Measurements from ENCODE around the gene RFT1.
"Not testable (repeated sequence)": the region's sequence is repeated elsewhere in the genome, so short reads cannot be mapped to it uniquely, and the experiment has no call there.

The RFT1 gene

DNA sequence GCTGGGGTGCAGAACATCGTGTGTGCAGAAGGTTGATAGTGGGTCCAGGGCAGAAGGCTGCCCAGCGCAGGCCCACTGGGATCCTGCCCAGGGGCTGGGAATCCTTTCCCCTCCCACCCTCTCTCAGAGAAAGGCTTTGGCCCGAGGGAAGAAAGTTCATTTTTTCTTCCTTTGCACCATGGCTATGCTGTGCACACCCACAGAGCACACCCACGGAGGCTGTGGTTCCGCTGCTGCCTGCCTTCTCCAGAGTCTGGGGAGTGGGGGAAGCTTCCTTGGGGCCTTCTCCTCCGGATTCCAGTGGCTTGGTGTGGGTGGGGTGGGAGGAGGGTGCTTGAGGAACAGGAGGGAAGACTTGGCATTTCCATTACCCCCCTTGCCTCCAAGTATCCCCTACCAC, 23.7 kb upstream of the RFT1 start:
- no peak overlapping the region for H3K4me3 ChIP-seq (replicated peaks; ENCODE audit: low read depth, low read length)
- TF ChIP-seq, protein P1, sequence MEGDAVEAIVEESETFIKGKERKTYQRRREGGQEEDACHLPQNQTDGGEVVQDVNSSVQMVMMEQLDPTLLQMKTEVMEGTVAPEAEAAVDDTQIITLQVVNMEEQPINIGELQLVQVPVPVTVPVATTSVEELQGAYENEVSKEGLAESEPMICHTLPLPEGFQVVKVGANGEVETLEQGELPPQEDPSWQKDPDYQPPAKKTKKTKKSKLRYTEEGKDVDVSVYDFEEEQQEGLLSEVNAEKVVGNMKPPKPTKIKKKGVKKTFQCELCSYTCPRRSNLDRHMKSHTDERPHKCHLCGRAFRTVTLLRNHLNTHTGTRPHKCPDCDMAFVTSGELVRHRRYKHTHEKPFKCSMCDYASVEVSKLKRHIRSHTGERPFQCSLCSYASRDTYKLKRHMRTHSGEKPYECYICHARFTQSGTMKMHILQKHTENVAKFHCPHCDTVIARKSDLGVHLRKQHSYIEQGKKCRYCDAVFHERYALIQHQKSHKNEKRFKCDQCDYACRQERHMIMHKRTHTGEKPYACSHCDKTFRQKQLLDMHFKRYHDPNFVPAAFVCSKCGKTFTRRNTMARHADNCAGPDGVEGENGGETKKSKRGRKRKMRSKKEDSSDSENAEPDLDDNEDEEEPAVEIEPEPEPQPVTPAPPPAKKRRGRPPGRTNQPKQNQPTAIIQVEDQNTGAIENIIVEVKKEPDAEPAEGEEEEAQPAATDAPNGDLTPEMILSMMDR (IDR thresholded peaks at IDR 0.05; ENCODE audit: low read length, missing control alignments), result no peak
- no peak for DNase-seq (ENCODE audit: low read depth)

- TF ChIP-seq, protein P1 (IDR thresholded peaks at IDR 0.05; ENCODE audit: low read length, missing control alignments), result no peak
- no peak overlapping the region for H3K4me3 ChIP-seq (replicated peaks; ENCODE audit: low read depth, low read length)
- no peak for DNase-seq (ENCODE audit: low read depth)
These were observed 23.1 kb upstream of the RFT1 start for GRCh38 chr3:53153264-53153823.

GRCh38 chr3:53151870-53152660, 21.8 kb upstream of the RFT1 start:
- no peak overlapping the region for H3K4me3 ChIP-seq (replicated peaks; ENCODE audit: low read depth, low read length)
- no peak for DNase-seq (ENCODE audit: low read depth)
- TF ChIP-seq, protein P1 (IDR thresholded peaks at IDR 0.05; ENCODE audit: low read length, missing control alignments), result no peak

- DNase-seq (ENCODE audit: low read depth), result no peak
- H3K4me3 ChIP-seq (replicated peaks; ENCODE audit: low read depth, low read length), result no peak overlapping the region
- TF ChIP-seq, protein P1 (IDR thresholded peaks at IDR 0.05; ENCODE audit: low read length, missing control alignments), result no peak
These were observed 21.2 kb upstream of the RFT1 start for GRCh38 chr3:53151465-53151864.

- H3K4me3 ChIP-seq (replicated peaks; ENCODE audit: low read depth, low read length), result not testable (repeated sequence)
These were observed 20.8 kb upstream of the RFT1 start for GRCh38 chr3:53151086-53151438.

GRCh38 chr3:53150247-53151085, 20.2 kb upstream of the RFT1 start:
- peak; percentile 31 for DNase-seq (ENCODE audit: low read depth)
- no peak overlapping the region for H3K4me3 ChIP-seq (replicated peaks; ENCODE audit: low read depth, low read length)

More at GRCh38 chr3:53151086-53151438, 20.8 kb upstream of the RFT1 start:
- not testable (repeated sequence) for DNase-seq (ENCODE audit: low read depth)

GRCh38 chr3:53149699-53150098, 19.5 kb upstream of the RFT1 start:
- TF ChIP-seq, protein P1 (IDR thresholded peaks at IDR 0.05; ENCODE audit: low read length, missing control alignments), result no peak

More at GRCh38 chr3:53150247-53151085, 20.2 kb upstream of the RFT1 start:
- TF ChIP-seq, protein P1 (IDR thresholded peaks at IDR 0.05; ENCODE audit: low read length, missing control alignments), result no peak

More at GRCh38 chr3:53149699-53150098, 19.5 kb upstream of the RFT1 start:
- DNase-seq (ENCODE audit: low read depth), result no peak
- no peak overlapping the region for H3K4me3 ChIP-seq (replicated peaks; ENCODE audit: low read depth, low read length)

All from fibroblast of pulmonary artery (primary cell).